ENCODE results near the gene EYS.

DNA sequence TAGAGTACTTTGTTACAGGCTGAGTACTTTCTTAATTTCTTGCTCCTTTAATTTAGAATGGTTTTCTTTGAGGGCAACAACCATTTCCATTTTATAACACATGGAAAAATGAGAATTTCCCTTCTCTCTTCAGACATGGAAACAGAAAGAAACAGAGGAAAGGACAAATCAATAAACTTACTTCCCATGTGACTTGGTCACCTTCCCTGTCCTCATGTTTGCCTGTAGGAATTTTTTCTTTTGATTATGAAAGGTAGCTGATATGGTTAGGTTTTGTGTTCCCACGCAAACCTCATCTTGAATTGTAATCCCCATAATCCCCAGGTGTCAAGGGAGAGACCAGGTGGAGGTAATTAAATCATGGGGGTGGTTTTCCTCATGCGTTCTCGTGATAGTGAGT is 1901.7 kb downstream of the EYS start:
- TF ChIP-seq SIN3A (IDR thresholded peaks at IDR 0.05; ENCODE audit: borderline replicate concordance, low read depth, low read length) (no peak), CHD2 (IDR thresholded peaks at IDR 0.05; ENCODE audit: low read length, partially characterized antibody) (no peak), POLR2AphosphoS5 (IDR thresholded peaks at IDR 0.05; ENCODE audit: low read depth, low read length) (no peak)

Data from SK-N-SH (cell line).